ENCODE data around the gene ANKRD33B.

ANKRD33B gene

DNA sequence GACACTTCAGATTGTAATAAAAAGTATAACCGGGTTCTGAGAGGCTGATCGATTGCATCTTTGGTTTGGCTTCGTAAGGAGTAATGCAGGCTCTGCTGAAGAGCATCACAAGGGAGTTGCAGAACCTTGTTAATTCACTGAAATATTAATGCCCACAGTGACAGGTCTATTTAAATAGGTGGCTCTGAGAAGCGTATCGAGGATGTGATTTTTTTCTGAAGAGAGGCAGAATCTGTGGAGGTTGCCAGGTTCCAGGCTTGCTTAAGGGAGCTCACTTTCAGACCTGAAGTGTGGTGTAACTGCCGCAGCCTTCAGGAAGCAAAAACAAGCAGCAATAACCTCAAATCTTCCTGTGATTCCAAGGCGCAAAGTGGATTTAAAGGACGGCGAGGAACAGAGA is 80.3 kb downstream of the ANKRD33B start:
- no peak for DNase-seq

DNA sequence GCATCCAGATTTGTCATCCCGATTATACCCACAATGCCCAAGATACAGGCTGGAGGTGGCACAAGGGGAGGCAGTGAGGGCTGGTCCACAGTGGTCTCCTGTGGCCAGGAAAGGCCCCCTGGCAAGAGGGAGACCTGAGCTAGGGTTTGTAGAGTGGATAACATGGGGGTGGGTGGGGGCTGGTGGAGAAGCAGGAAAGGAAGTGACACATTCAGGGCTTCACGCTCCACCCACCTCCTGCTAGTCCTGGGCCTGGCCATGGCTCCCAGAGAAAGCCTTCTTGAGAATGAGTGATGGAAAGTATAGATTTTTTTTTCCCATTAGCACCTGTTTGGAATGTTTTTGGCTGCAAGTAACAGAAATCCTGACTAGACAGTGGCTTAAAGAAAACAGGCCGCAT is 81.3 kb downstream of the ANKRD33B start:
- DNase-seq, result no peak

- no peak for DNase-seq
These were observed 81.8 kb downstream of the ANKRD33B start for GRCh38 chr5:10645671-10646070.

DNA sequence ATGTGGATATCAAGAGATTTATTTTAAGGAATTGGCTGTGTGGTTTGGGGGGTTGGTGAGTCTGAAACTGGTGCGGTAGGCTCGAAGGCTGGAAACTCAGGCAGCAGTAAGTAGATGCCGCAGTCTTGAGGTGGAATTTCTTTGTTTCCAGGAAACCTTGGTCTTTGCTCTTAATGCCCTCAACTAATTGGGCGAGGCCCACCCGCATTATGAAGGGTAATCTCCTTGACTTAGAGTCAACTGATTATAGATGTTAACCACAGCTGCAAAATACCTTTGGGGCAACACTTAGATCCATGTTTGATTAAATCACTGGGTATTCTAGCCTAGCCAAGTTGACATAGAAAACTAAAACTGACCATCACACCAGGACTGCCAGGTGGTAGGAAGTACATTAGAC is 83.8 kb downstream of the ANKRD33B start:
- no peak for DNase-seq

DNA sequence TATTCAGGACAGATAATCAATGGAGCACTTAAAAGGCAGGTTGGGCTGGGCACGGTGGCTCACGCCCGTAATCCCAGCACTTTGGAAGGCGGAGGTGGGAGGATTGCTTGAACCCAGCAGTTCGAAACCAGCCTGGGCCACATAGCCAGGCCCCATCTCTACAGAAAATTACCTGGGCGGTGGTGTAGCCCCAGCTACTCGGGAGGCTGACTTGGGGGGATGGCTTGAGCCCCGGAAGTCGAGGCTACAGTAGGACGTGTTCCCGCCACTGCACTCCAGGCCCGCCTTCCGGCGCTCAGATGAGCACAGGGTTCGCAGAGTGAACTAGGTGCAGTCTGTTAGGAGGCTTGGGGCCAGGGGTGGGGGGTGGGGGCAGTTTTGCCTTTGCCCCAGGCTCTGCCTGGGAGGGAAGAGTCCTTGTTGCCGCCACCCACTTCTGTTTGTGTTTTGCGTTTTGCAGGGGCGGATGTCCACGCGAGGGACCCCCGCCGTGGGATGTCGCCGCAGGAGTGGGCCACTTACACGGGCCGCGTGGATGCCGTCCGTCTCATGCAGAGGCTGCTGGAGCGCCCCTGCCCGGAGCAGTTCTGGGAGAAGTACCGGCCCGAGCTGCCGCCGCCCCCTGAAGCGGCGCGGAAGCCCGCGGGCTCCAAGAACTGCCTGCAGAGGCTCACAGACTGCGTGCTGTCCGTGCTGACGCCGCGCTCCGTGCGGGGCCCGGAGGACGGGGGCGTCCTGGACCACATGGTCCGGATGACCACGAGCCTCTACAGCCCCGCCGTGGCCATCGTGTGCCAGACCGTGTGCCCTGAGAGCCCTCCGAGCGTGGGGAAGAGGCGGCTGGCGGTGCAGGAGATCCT is 85.2 kb downstream of the ANKRD33B start:
- no peak for DNase-seq

DNA sequence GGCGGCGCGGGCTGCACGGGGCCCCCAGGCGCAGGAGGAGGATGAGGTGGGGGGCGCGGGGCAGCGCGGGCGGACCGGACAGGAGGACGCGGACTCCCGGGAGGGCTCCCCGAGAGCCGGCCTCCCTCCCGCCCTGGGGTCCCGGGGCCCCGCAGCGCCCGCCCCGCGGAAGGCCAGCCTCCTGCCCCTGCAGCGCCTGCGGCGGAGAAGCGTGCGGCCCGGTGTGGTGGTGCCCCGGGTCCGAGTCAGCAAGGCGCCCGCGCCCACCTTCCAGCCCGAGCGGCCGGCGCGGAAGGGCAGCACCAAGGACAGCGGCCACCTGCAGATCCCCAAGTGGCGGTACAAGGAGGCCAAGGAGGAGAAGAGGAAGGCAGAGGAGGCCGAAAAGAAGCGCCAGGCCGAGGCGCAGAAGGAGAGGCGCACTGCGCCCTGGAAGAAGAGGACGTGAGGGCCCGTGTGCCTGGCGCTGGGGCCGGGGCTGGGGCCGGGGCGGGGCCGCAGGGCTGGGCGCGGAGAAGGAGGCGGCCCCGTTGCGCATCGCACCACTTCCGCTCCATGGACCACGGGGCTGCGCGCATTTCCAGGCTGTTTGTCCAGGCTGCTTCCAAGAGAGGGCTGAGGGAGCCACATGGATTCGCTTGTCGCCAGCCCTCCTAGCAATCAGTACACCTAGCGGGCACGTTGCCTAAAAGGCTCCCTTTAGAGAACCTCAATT is 86.0 kb downstream of the ANKRD33B start:
- DNase-seq, result no peak

GRCh38 chr5:10652151-10652550 is 88.3 kb downstream of the ANKRD33B start:
- DNase-seq, result no peak

- no peak for DNase-seq
These were observed 88.7 kb downstream of the ANKRD33B start for GRCh38 chr5:10652606-10653005.

GRCh38 chr5:10653043-10653442 is 89.2 kb downstream of the ANKRD33B start:
- no peak for DNase-seq

DNA sequence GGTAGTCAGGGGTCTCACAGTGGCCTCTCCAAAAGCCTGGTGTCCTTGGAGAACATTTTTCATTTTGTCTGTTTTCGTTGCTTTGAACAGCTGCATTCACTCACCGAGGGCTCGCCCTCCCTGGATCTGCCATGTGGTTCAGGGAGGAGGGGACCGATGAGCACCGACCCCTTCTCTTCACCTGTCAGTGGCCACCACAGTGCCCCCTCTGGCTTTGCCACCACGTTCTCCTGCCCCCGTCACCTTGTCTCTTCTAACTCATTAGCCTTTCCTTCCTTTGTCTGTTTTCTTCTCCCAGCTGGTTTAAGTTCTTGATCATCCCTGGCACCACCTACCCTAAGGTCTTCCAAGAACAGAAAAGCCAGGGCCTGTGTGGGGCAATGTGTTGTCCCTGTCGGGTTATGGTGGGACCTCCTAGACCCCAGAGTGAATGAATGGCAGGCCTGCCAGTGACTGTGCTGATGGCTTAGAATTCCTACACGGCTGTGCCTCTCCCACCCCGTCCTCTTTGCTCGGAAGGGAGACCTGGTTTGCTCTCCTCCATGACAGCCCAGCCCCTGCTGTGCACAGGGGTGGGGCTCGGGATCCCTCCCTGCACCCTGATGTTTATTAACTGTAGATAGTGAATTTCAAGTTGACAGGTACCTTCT is 90.0 kb downstream of the ANKRD33B start:
- DNase-seq, result no peak

GRCh38 chr5:10654566-10654965 is 90.7 kb downstream of the ANKRD33B start:
- DNase-seq, result no peak

DNA sequence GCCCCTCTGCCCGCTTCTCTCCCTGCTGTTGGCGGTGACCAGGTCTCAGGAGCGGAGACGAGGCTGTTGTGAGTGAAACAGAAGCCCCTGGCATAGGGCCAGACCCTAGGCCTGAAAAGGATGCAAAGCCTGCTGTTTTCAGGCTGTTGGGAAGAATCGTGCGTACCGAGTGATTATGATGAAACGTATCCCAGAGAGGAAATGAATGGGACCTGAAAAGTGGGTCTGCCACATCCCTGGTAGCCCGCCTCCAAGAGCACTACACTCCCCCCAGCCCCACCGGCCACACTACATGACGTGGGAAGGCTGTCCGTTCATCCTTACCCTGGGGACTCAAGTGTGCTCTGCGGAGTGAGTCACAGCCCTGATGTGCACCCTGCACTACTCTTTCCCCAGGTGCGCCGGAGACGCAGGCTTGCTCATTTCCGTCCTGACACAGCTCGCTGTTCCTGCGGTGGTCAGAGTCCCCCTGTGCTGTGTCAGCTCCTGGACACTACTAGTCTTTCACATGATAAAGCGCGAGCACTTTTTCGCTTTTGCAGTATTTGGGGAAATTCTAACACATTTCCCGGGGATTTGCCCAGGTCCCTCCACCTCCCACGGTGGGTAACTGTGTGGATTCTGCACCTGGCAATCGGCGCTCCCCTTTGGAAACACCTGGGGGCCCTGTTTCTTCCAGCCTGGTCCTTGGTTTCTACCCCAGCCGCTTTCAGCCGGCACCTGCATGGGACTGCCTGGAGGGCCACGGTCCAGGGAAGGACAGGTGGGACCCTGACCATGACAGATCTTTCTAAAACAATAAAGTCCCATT is 91.5 kb downstream of the ANKRD33B start:
- no peak for DNase-seq

DNA sequence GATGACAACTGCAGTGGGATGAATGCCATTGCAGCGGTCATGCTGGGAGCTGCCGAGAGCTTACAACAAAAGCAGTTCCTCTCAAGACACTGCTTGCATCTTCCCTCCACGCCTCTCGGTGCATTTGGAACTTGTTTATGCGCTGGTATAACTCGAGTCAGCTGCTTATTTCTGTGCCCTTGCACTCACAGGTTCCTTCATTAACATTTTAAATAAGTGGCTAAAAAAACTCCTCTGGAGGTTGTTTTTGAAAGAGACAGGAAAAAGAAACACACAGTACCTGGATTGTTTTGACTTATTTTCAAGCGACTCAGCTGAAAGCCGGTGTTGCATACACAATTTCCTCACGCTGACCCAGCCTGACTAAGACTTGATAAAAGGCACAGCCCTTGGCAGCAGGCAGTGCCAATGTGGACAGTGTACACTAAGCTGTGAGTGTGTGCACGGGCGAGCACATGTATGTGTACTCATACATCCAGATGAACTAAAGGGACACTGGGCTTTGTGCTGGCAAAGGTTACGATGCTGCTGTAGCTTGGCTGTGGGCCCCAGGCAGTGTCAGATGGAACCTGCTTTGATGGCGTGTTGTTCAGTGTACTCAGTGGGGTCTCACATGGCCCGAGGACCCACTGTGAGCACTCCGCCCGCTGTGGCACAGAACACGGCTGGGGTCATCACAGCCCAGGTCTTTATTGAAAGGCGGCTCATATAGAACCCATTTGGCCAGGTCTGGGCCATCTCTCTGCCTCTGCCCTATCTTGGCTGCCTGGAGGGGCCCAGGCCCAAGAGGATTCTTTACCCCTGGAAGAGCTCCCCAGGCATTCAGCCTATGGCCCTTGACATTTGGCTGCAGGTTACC is 92.3 kb downstream of the ANKRD33B start:
- DNase-seq, result no peak

- DNase-seq, result no peak
These were observed 94.4 kb downstream of the ANKRD33B start for GRCh38 chr5:10658265-10658664.

DNA sequence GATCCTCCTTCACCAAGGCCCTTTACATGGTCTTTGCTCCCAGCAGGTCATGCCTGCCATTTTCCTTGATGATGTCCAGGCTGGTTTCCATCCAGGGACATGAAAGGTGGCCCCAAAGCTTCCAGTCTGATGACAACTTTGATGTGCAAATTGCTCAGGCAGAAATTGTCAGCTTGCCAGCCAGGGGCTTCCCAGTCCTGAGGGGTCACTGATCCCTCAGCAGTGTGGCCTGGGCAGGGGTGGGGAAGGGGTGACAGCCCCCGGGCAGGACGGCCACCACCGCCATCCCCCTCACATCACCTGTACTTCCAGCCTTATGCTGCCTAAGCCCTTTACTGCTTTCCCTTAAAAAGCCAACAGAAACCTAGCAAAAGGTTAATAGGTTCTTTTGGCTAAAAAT is 96.3 kb downstream of the ANKRD33B start:
- DNase-seq, result no peak

DNA sequence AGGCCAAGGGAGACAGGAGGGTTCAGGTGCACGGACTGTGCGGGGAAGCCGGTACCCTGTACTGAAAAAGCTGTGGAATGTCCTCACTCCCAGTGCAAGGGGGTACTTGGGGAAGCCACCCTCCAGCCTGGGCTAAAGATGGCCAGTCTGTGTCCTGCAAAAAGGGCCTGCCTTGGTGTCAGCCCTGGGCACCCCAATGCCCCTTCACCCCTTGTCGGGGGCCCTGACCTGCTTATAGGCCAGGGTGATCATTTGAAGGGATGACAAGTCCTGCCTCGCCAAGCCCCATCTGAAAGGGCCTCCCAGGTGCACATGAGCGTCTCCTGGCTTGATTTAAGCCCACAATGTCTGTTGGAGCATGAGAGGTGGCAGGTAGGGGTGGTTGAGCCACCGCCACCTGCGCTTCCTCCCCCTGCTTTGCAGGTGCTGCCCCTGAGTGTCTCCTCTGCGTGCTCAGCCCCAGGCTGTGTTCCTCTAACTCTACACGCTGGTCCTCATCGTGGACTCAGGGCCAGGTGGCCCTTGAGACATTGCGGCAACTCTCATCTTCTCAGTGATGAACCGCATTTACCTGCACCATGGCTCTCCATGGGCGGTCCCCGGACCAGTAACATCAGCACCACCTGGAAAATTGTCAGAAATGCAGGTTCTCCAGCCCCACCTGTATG is 97.0 kb downstream of the ANKRD33B start:
- DNase-seq, result no peak

DNA sequence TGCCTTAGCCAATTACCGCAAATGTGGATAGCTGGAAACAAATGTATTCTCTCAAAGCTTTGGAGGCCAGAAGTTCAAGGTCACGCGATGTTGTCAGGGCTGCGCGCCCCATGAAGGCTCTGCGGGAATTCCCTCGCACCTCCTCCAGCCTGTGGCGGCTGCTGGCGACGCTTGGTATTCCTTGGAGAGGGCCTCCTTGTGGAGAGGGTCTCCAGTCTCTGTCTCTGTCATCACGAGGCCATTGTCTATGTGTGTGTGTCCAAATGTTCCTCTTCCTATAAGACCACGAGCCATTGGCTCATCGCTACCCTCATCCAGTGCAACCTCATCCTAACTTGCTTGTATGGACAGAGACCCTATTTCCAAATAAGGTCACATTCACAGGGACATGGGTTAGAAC is 97.5 kb downstream of the ANKRD33B start:
- DNase-seq, result no peak

- DNase-seq, result no peak
These were observed 98.2 kb downstream of the ANKRD33B start for GRCh38 chr5:10662083-10662482.

DNA sequence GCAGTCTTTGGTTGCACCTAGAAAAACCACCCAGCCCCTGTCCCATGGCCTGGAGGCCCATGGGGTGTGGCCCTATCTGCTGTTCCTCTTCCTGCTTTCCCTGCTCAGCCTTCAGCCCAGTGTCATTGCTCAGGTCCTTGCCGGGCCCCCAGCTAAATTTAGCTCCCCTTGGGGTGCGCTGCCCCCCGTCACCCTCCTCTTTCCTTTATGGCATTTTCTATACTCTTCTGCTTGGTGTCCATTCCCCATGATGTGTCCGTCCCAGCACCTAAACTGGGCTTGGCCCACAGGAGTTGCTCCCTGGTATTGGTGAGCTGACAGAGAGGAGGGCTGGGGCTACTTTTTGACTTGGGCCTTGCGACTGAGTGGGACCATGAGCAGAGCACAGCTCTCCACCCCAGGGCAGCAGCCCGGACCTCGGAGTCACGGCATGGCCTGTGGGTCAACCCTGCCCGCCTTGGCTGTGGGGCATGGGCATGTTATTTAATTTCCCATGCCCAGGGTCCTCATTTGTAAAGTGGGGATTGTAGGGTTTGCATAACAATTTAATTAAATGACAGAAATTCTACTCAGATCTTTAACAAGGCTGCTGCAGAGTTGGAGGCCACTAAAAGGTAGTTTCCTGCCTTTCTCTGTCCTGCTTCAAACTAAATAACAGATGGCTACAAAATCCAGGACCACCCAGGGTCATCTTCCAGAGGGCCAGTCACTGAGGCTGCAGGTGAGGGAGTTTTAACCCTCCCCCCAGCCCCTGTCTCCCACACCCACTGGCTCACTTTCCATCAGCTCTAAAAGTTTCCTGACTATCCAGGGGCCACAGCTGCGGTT is 99.0 kb downstream of the ANKRD33B start:
- DNase-seq, result no peak

- DNase-seq, result no peak
These were observed 99.8 kb downstream of the ANKRD33B start for GRCh38 chr5:10663489-10664179.
